K562 (cell line): ENCODE measurements around the gene PPL. TPM values are rescaled to one million over a fixed set of nuclear protein-coding genes. Genes with fewer than 3 reads are reported as not detected.

ENCODE experiments used
- BRD9 ChIP-seq: fragments of 450-650 bp; IDR thresholded peaks from 2 replicates; pipeline ENCODE4 v1.6.1; 2018; ENCODE audit warnings: low read depth; ENCODE audit not compliant: partially characterized antibody
- DLX4 ChIP-seq: fragments of 250-450 bp; sonication (Bioruptor Pico); IDR thresholded peaks from 2 replicates; pipeline ENCODE4 v1.6.1; 2021; ENCODE audit warnings: mild to moderate bottlenecking
- EP300 ChIP-seq: IDR thresholded peaks from 2 replicates; pipeline ENCODE4 v1.6.1; 2012; ENCODE audit warnings: low read length, improper control_type of control experiment
- FOXA3 ChIP-seq, 2 experiments: fragments of 450-650 bp in 1 of 2; sonication (generic) in 1 of 2; formaldehyde crosslinking; IDR thresholded peaks in 1 of 2; conservative IDR thresholded peaks in 1 of 2; 2 replicates each; pipeline versions ENCODE4 v1.4.0 to v1.8.0; 2020 to 2022; ENCODE audit warnings: mild to moderate bottlenecking in 2 of 2, missing genetic modification reagents in 1 of 2
- HDAC2 ChIP-seq: fragments of 450-650 bp; IDR thresholded peaks from 2 replicates; pipeline ENCODE4 v1.6.1; 2016; ENCODE audit warnings: mild to moderate bottlenecking
- HNRNPH1 ChIP-seq: fragments of 200-400 bp; formaldehyde crosslinking; optimal IDR thresholded peaks from 2 replicates; pipeline ENCODE3; 2017; ENCODE audit warnings: low read depth, mild to moderate bottlenecking, low read length, moderate library complexity
- MGA ChIP-seq: fragments of 450-650 bp; IDR thresholded peaks from 2 replicates; pipeline ENCODE4 v1.6.1; 2016; ENCODE audit warnings: mild to moderate bottlenecking, moderate library complexity
- NCOR1 ChIP-seq: fragments of 450-650 bp; IDR thresholded peaks from 2 replicates; pipeline ENCODE4 v1.6.1; 2016; ENCODE audit warnings: mild to moderate bottlenecking, moderate library complexity
- RBBP5 ChIP-seq: fragments of 200-600 bp; sonication (generic); IDR thresholded peaks from 2 replicates; pipeline ENCODE4 v1.6.1; 2012; ENCODE audit warnings: borderline replicate concordance, mild to moderate bottlenecking, low read length, control low read depth, inconsistent platforms; ENCODE audit not compliant: insufficient read depth, poor library complexity, severe bottlenecking
- SIN3A ChIP-seq, 2 experiments: fragments of 150-350 bp in 1 of 2; IDR thresholded peaks; 2 replicates each; pipeline ENCODE4 v1.6.1; 2011 to 2016; ENCODE audit warnings: borderline replicate concordance in 2 of 2, low read depth in 2 of 2, low read length in 2 of 2, mild to moderate bottlenecking in 2 of 2, moderate library complexity in 2 of 2; ENCODE audit not compliant: control insufficient read depth in 1 of 2
- SMAD4 ChIP-seq: fragments of 250-450 bp; sonication (Bioruptor Pico); conservative IDR thresholded peaks from 2 replicates; pipeline ENCODE4 v1.8.0; 2021; ENCODE audit warnings: inconsistent platforms, mild to moderate bottlenecking, moderate library complexity
- ZBTB9 ChIP-seq: fragments of 450-650 bp; formaldehyde crosslinking; IDR thresholded peaks from 2 replicates; pipeline ENCODE4 v1.4.0; 2020; ENCODE audit warnings: mild to moderate bottlenecking, moderate library complexity
- ZFP30 ChIP-seq: fragments of 250-450 bp; sonication (Bioruptor Pico); IDR thresholded peaks from 2 replicates; pipeline ENCODE4 v1.8.0; 2022; ENCODE audit warnings: moderate library complexity, mild to moderate bottlenecking, inconsistent platforms, borderline replicate concordance
- ZNF324 ChIP-seq: fragments of 250-450 bp; sonication (Bioruptor Pico); IDR thresholded peaks from 2 replicates; pipeline ENCODE4 v1.4.0; 2020; ENCODE audit warnings: mild to moderate bottlenecking
- polyA plus RNA-seq, 8 experiments: library from polyadenylated mRNA; depleted of rRNA in 4 of 8; stranded (reverse) in 5 of 8; unstranded in 3 of 8; fragments of >200 nt; fragmentation: Nextera tagmentation in 2 of 8; fragmentation: Illumina TruSeq in 1 of 8; extraction: Ambion mirVana in 2 of 8; extraction: Trizol in 1 of 8; gene quantifications; 2 replicates each; pipeline versions ENCODE4 v1.2.1 to v1.2.3, GENCODE V29; 2011 to 2014; ENCODE audit warnings: inconsistent platforms in 1 of 8, missing spikeins in 1 of 8
- total RNA-seq, 7 experiments: library from RNA; depleted of rRNA in 6 of 7; stranded (reverse); fragments of >200 nt in 6 of 7; fragmentation: Illumina TruSeq in 2 of 7; extraction: Trizol in 2 of 7; gene quantifications; 2 replicates each; pipeline versions ENCODE4 v1.2.1 to v1.2.3, GENCODE V29; 2011 to 2021; ENCODE audit warnings: low replicate concordance in 1 of 7
- TF ChIP-seq, protein P1 (sequence below): sonication (generic); formaldehyde crosslinking; IDR thresholded peaks from 2 replicates; pipeline ENCODE4 v1.9.0; 2022; ENCODE audit warnings: mild to moderate bottlenecking, missing genetic modification reagents

Gene PPL
- total and polyA plus RNA-seq, 9 of the 15 experiments (the other 6 are each of a cell fraction or from before 2014, with no cell fraction given) = 0.01 to 0.15 (median 0.07) TPM; not detected in 3

DNA sequence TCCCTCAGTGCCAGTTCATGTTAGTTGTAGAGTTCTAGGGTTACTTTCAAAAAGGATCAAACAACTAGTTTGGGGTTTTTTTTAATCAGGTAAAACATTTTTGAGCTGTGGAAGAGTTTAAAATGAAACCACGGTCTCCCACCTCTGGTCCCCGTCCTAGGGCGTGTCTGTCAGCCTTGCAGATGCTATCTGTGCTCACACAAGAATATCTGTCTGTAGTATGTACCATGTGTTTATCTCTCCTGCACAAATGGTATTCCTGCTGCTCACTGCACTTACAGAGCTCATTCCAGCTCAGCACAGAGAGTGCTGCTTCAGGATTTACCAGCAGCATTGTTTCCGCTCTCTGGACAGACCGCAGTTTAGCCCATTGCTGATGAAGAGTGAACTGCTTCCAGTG, 50.8 kb downstream of the PPL start (continued):
- TF ChIP-seq MGA = no peak
- TF ChIP-seq, protein P1, sequence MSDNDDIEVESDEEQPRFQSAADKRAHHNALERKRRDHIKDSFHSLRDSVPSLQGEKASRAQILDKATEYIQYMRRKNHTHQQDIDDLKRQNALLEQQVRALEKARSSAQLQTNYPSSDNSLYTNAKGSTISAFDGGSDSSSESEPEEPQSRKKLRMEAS (CRISPR knock-in tag) = 0 out of 2 replicates have a peak, but pooled peaks have one; percentile 11
- TF ChIP-seq ZNF324 (CRISPR knock-in tag) = no peak
- TF ChIP-seq HDAC2 = no peak
- TF ChIP-seq ZFP30 = no peak
- TF ChIP-seq EP300 = peak; percentile 76
- no peak for TF ChIP-seq HNRNPH1
- no peak for TF ChIP-seq ZBTB9
- no peak for TF ChIP-seq FOXA3 (CRISPR knock-in tag; conservative IDR thresholded peaks at IDR 0.05 in 1 of 2, IDR thresholded peaks at IDR 0.05 in 1 of 2)
- no peak for TF ChIP-seq RBBP5
- TF ChIP-seq BRD9 = no peak
- TF ChIP-seq SMAD4 = peak; percentile 66
- TF ChIP-seq SIN3A (IDR thresholded peaks at IDR 0.05; ENCODE audit: borderline replicate concordance in 2 of 2, control insufficient read depth in 1 of 2, low read depth in 2 of 2, low read length in 2 of 2) = no peak
- no peak for TF ChIP-seq DLX4 (CRISPR knock-in tag)
- peak; percentile 74; the same call in 1 of the 2 replicates for TF ChIP-seq NCOR1
